Keratinocyte (primary cell): Measurements from ENCODE around the gene EVL. TPM values are rescaled to one million over a fixed set of nuclear protein-coding genes. Genes with fewer than 3 reads are reported as not detected.

ENCODE experiments used
- DNase-seq: peaks from one replicate; pipeline ENCODE4 v3.0.0-alpha.2; 2011; ENCODE audit warnings: low read depth, missing footprints, low spot score
- FAIRE-seq: peaks from 2 replicates; lab custom pipeline; 2011; peaks lifted over from hg19 to GRCh38; lab: Jason Lieb, UNC
- H2AFZ ChIP-seq: 2 replicates; pipeline ENCODE4 v1.6.0; 2012; ENCODE audit warnings: low read length, control low read depth, inconsistent platforms; ENCODE audit not compliant: control insufficient read depth
- H3K27ac ChIP-seq: 2 replicates; pipeline ENCODE4 v1.5.1; 2011; ENCODE audit warnings: low read length; ENCODE audit not compliant: control insufficient read depth, insufficient read depth
- H3K27me3 ChIP-seq: 3 replicates; pipeline ENCODE4 v1.6.0; 2011; ENCODE audit warnings: low read length; ENCODE audit not compliant: control insufficient read depth, insufficient read depth; ENCODE audit errors: extremely low read depth
- H3K36me3 ChIP-seq, 2 experiments: 2 replicates in 1 of 2; 3 replicates in 1 of 2; pipeline ENCODE4 v1.5.1; 2011; ENCODE audit warnings: low read length in 2 of 2, mild to moderate bottlenecking in 1 of 2; ENCODE audit not compliant: control insufficient read depth in 2 of 2, insufficient read depth in 2 of 2; ENCODE audit errors: extremely low read depth in 1 of 2
- H3K4me1 ChIP-seq: 3 replicates; pipeline ENCODE4 v1.5.1; 2011; ENCODE audit warnings: low read length; ENCODE audit not compliant: control insufficient read depth, insufficient read depth; ENCODE audit errors: extremely low read depth
- H3K4me2 ChIP-seq: 3 replicates; pipeline ENCODE4 v1.6.0; 2011; ENCODE audit warnings: low read depth, low read length; ENCODE audit not compliant: control insufficient read depth, insufficient read depth; ENCODE audit errors: extremely low read depth
- H3K4me3 ChIP-seq, 3 experiments: fragments of 200-600 bp in 1 of 3; sonication (generic) in 1 of 3; 2 replicates in 2 of 3; 3 replicates in 1 of 3; pipeline ENCODE4 v1.5.1; 2011 to 2016; ENCODE audit warnings: low read length in 3 of 3, mild to moderate bottlenecking in 3 of 3, control low read depth in 2 of 3, inconsistent platforms in 1 of 3, low read depth in 1 of 3, mixed read lengths in 1 of 3, mixed run types in 1 of 3, moderate library complexity in 1 of 3; ENCODE audit not compliant: control insufficient read depth in 2 of 3, insufficient read depth in 2 of 3; ENCODE audit errors: extremely low read depth in 1 of 3
- H3K79me2 ChIP-seq: 2 replicates; pipeline ENCODE4 v1.6.0; 2012; ENCODE audit warnings: low read length; ENCODE audit not compliant: control insufficient read depth, insufficient read depth
- H3K9ac ChIP-seq: 3 replicates; pipeline ENCODE4 v1.6.0; 2011; ENCODE audit warnings: low read length; ENCODE audit not compliant: control insufficient read depth, insufficient read depth; ENCODE audit errors: extremely low read depth
- H3K9me1 ChIP-seq: 3 replicates; pipeline ENCODE4 v1.6.0; 2011; ENCODE audit warnings: low read length; ENCODE audit not compliant: control insufficient read depth, insufficient read depth; ENCODE audit errors: extremely low read depth
- H3K9me3 ChIP-seq: 2 replicates; pipeline ENCODE4 v1.5.1; 2012; ENCODE audit warnings: low read depth, low read length; ENCODE audit not compliant: control insufficient read depth
- H4K20me1 ChIP-seq: 3 replicates; pipeline ENCODE4 v1.6.0; 2011; ENCODE audit warnings: low read length; ENCODE audit not compliant: control insufficient read depth, insufficient read depth; ENCODE audit errors: extremely low read depth
- EZH2 ChIP-seq: IDR thresholded peaks from one replicate; pipeline ENCODE4 v1.6.1; 2012; ENCODE audit warnings: inconsistent platforms, mild to moderate bottlenecking, low read length, moderate library complexity
- dilution Hi-C: fragments of 300-500 bp; cut with MboI; formaldehyde crosslinking; loops from one replicate; pipeline ENCODE4 v1.7.0; 2020; ENCODE audit warnings: low sequenced_read_pairs; ENCODE audit not compliant: extremely low pct_ligation_motif_present
- polyA plus RNA-seq, 5 experiments: library from polyadenylated mRNA; depleted of rRNA in 3 of 5; stranded (reverse) in 3 of 5; stranded (forward) in 1 of 5; unstranded in 1 of 5; fragments of >200 nt; gene quantifications; 1 replicate in 1 of 5; 2 replicates in 3 of 5; 3 replicates in 1 of 5; pipeline versions ENCODE4 v1.2.1 to v1.2.3, GENCODE V29; 2011 to 2012; ENCODE audit warnings: missing spikeins in 2 of 5, low read depth in 1 of 5, low replicate concordance in 1 of 5
- TF ChIP-seq, protein P1 (sequence below), 3 experiments: IDR thresholded peaks in 1 of 3; conservative IDR thresholded peaks in 1 of 3; optimal IDR thresholded peaks in 1 of 3; 2 replicates in 2 of 3; 3 replicates in 1 of 3; pipeline versions ENCODE3 to v1.5.1; 2011; ENCODE audit warnings: low read length in 3 of 3, mild to moderate bottlenecking in 3 of 3, moderate library complexity in 2 of 3, control low read depth in 1 of 3, inconsistent platforms in 1 of 3; ENCODE audit not compliant: insufficient read depth in 2 of 3; ENCODE audit errors: extremely low read depth in 1 of 3

The EVL gene
- polyA plus RNA-seq, 1 donor (not counting 4 experiments of a cell fraction or from before 2014, with no cell fraction given) = 12.0 TPM

DNA sequence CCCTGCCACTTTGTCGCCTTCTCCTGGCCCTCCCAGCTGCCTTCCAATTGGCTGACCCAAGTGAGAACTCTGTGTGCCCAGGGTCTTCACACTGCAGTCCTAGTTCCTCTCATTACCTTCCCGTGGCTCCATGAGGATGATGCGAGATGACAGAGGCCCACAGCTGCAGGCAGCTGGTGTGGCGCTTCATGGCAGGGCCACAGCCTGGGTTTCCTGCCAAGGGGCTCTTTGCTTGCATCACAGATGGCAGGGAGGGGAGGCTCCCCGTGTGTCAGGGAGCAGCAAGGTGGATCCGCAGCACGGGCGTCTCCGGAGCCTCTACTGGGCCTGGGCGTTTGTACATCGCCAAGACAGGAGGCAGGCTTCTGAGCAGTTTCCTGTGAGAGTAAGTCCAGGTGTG, 65.3 kb downstream of the EVL start:
- dilution Hi-C loops = no loop called here
- Histone ChIP-seq H3K4me1 (peaks cover 13% of the 10 kb centered on the region), H2AFZ (no peak overlapping the region), H3K27me3 (no peaks in the 10 kb centered on the region), H3K4me2 (no peak overlapping the region), H3K36me3 (no peaks in the 10 kb centered on the region), H3K4me3 (no peak overlapping the region), H4K20me1 (no peaks in the 10 kb centered on the region), H3K27ac (no peak overlapping the region), H3K79me2 (no peaks in the 10 kb centered on the region), H3K9me3 (no peaks in the 10 kb centered on the region), H3K9ac (no peak overlapping the region), H3K9me1 (no peaks in the 10 kb centered on the region)
- no peak for DNase-seq
- FAIRE-seq = no peak
- TF ChIP-seq, protein P1, sequence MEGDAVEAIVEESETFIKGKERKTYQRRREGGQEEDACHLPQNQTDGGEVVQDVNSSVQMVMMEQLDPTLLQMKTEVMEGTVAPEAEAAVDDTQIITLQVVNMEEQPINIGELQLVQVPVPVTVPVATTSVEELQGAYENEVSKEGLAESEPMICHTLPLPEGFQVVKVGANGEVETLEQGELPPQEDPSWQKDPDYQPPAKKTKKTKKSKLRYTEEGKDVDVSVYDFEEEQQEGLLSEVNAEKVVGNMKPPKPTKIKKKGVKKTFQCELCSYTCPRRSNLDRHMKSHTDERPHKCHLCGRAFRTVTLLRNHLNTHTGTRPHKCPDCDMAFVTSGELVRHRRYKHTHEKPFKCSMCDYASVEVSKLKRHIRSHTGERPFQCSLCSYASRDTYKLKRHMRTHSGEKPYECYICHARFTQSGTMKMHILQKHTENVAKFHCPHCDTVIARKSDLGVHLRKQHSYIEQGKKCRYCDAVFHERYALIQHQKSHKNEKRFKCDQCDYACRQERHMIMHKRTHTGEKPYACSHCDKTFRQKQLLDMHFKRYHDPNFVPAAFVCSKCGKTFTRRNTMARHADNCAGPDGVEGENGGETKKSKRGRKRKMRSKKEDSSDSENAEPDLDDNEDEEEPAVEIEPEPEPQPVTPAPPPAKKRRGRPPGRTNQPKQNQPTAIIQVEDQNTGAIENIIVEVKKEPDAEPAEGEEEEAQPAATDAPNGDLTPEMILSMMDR (optimal IDR thresholded peaks at IDR 0.05 in 1 of 3, IDR thresholded peaks at IDR 0.05 in 1 of 3, conservative IDR thresholded peaks at IDR 0.05 in 1 of 3; ENCODE audit: extremely low read depth in 1 of 3, insufficient read depth in 2 of 3, low read length in 3 of 3) = no peak
- TF ChIP-seq EZH2 = no peak

DNA sequence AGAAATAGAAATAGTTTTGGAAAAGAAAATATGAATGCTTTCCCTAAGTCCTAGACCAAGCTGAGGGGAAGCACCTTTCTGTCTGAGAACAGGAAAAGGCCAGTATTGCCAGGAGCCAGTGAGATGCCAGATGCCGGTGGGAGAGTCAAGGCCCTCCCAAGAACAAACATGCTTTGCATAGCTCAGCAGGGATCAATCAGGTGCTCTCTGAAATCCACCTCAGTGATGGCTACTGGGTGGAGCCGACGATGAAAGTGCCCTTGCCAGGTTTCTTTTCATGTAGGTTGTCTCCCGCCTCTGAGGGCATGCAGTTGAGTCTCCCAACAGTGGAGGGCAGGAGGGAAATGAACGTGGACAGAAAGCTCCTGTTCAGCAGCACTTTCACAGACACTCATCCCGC, 66.0 kb downstream of the EVL start:
- Histone ChIP-seq H3K4me3 (no peak overlapping the region), H2AFZ (no peak overlapping the region), H3K27ac (no peak overlapping the region), H3K4me1 (peaks cover 13% of the 10 kb centered on the region), H3K27me3 (no peaks in the 10 kb centered on the region), H3K9ac (no peak overlapping the region), H4K20me1 (no peaks in the 10 kb centered on the region), H3K36me3 (no peaks in the 10 kb centered on the region), H3K4me2 (no peak overlapping the region), H3K9me1 (no peaks in the 10 kb centered on the region), H3K79me2 (no peaks in the 10 kb centered on the region), H3K9me3 (no peaks in the 10 kb centered on the region)
- TF ChIP-seq, protein P1 (optimal IDR thresholded peaks at IDR 0.05 in 1 of 3, IDR thresholded peaks at IDR 0.05 in 1 of 3, conservative IDR thresholded peaks at IDR 0.05 in 1 of 3; ENCODE audit: extremely low read depth in 1 of 3, insufficient read depth in 2 of 3, low read length in 3 of 3) = no peak
- TF ChIP-seq EZH2 = no peak
- dilution Hi-C loops = no loop called here
- FAIRE-seq = no peak
- no peak for DNase-seq
